ENCODE results near the gene TMEM19. TPM values are rescaled to one million over a fixed set of nuclear protein-coding genes. Genes with fewer than 3 reads are reported as not detected.

TMEM19 gene
- total RNA-seq, 1 donor from 2014 or later = 13.7 TPM

DNA sequence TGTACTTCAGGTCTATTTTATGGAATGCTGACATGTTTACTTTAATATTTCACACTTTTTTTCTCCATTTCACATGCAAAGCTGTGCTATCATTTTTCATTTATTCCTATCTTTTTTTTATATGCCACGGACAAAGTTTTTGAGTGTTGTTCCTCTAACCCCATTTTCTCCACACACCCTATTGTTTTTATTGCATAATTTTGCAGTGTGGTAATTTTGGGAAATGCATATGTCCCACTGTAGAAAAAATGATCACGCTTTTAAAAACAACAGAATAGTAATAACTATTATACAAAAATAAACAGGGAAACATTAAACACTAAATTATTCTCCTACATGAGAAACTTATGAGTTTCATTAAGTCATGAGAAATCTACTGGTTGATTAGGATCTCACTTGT is 36.5 kb upstream of the TMEM19 start:
- no peak overlapping the region for H3K27ac Mint-ChIP-seq (ENCODE audit: unreplicated experiment)
- no peak for DNase-seq
- H3K9me3 Mint-ChIP-seq (ENCODE audit: unreplicated experiment) = no peaks in the 10 kb centered on the region
- H3K36me3 Mint-ChIP-seq (ENCODE audit: unreplicated experiment) = peaks cover 2% of the 10 kb centered on the region
- no peaks in the 10 kb centered on the region for H3K4me1 Mint-ChIP-seq (ENCODE audit: low read depth, unreplicated experiment)
- TF ChIP-seq, protein P1, sequence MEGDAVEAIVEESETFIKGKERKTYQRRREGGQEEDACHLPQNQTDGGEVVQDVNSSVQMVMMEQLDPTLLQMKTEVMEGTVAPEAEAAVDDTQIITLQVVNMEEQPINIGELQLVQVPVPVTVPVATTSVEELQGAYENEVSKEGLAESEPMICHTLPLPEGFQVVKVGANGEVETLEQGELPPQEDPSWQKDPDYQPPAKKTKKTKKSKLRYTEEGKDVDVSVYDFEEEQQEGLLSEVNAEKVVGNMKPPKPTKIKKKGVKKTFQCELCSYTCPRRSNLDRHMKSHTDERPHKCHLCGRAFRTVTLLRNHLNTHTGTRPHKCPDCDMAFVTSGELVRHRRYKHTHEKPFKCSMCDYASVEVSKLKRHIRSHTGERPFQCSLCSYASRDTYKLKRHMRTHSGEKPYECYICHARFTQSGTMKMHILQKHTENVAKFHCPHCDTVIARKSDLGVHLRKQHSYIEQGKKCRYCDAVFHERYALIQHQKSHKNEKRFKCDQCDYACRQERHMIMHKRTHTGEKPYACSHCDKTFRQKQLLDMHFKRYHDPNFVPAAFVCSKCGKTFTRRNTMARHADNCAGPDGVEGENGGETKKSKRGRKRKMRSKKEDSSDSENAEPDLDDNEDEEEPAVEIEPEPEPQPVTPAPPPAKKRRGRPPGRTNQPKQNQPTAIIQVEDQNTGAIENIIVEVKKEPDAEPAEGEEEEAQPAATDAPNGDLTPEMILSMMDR (IDR thresholded peaks at IDR 0.05; ENCODE audit: partially characterized antibody, unreplicated experiment) = no peak
- H3K27me3 Mint-ChIP-seq (ENCODE audit: unreplicated experiment) = no peaks in the 10 kb centered on the region
- no peak overlapping the region for H3K4me3 Mint-ChIP-seq (ENCODE audit: unreplicated experiment)

DNA sequence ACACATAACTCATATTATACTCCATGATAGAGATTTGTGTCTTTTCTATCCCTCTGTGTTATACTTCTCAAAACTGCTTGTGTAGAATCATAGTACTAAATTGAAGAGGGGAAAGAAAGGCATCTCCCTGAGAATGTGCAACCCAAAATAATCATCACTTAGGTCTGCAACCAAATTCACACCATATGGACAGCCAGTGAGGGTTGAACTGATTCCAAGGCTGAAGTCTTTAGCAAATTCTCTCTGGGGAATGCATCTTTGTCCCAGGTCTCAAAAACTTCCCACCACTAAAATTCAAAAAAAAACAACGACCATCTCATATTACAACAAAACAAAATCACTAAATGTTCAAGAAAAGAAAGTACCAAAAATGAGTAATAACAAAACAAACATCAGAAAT is 33.2 kb upstream of the TMEM19 start:
- no peak overlapping the region for H3K27ac Mint-ChIP-seq (ENCODE audit: unreplicated experiment)
- no peaks in the 10 kb centered on the region for H3K27me3 Mint-ChIP-seq (ENCODE audit: unreplicated experiment)
- peaks cover 14% of the 10 kb centered on the region for H3K36me3 Mint-ChIP-seq (ENCODE audit: unreplicated experiment)
- H3K4me3 Mint-ChIP-seq (ENCODE audit: unreplicated experiment) = no peak overlapping the region
- H3K4me1 Mint-ChIP-seq (ENCODE audit: low read depth, unreplicated experiment) = no peaks in the 10 kb centered on the region
- no peak for DNase-seq
- TF ChIP-seq, protein P1 (IDR thresholded peaks at IDR 0.05; ENCODE audit: partially characterized antibody, unreplicated experiment) = no peak
- H3K9me3 Mint-ChIP-seq (ENCODE audit: unreplicated experiment) = no peaks in the 10 kb centered on the region

DNA sequence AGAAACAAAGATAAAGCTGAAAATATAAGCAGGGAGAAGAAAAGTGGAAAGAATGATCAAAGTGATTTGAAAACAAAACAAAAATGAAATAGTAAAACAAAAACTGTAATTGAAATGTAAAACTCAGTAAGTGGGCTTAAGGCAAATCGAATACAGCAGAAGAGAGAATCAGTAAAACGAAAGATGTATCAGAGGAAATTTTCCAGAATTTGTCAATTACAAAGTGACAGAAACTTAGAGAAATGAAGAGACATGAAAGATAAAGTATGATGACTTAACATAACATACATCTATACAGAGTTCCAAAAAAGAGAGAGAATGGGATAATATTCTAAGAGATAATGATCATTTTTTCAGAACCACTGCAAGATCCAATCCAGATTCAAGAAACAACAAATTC is 32.7 kb upstream of the TMEM19 start:
- H3K27ac Mint-ChIP-seq (ENCODE audit: unreplicated experiment) = no peak overlapping the region
- H3K27me3 Mint-ChIP-seq (ENCODE audit: unreplicated experiment) = no peaks in the 10 kb centered on the region
- H3K9me3 Mint-ChIP-seq (ENCODE audit: unreplicated experiment) = no peaks in the 10 kb centered on the region
- H3K36me3 Mint-ChIP-seq (ENCODE audit: unreplicated experiment) = peaks cover 14% of the 10 kb centered on the region
- no peak overlapping the region for H3K4me3 Mint-ChIP-seq (ENCODE audit: unreplicated experiment)
- TF ChIP-seq, protein P1 (IDR thresholded peaks at IDR 0.05; ENCODE audit: partially characterized antibody, unreplicated experiment) = no peak
- no peak for DNase-seq
- H3K4me1 Mint-ChIP-seq (ENCODE audit: low read depth, unreplicated experiment) = no peaks in the 10 kb centered on the region

DNA sequence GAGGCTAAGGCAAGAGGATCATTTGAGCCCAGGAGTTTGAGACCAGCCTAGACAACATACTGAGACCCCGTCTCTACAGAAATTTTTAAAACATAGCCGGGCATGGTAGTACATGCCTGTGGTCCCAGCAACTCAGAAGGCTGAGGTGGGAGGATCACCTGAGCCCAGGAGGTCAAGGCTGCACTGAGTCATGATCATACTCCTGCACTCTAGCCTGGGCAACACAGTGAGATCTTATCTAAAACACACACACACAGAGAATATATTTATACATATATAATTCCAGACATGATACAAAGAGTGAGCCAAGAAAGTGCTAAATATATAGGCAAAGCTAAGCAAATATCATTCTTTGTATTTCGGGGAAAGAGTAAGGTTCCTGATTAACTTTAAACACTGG is 31.7 kb upstream of the TMEM19 start:
- Mint-ChIP-seq H3K27me3 (ENCODE audit: unreplicated experiment) (no peaks in the 10 kb centered on the region), H3K4me3 (ENCODE audit: unreplicated experiment) (no peak overlapping the region), H3K27ac (ENCODE audit: unreplicated experiment) (no peak overlapping the region), H3K36me3 (ENCODE audit: unreplicated experiment) (peaks cover 20% of the 10 kb centered on the region), H3K4me1 (ENCODE audit: low read depth, unreplicated experiment) (no peaks in the 10 kb centered on the region), H3K9me3 (ENCODE audit: unreplicated experiment) (no peaks in the 10 kb centered on the region)
- TF ChIP-seq, protein P1 (IDR thresholded peaks at IDR 0.05; ENCODE audit: partially characterized antibody, unreplicated experiment) = no peak
- DNase-seq = no peak

DNA sequence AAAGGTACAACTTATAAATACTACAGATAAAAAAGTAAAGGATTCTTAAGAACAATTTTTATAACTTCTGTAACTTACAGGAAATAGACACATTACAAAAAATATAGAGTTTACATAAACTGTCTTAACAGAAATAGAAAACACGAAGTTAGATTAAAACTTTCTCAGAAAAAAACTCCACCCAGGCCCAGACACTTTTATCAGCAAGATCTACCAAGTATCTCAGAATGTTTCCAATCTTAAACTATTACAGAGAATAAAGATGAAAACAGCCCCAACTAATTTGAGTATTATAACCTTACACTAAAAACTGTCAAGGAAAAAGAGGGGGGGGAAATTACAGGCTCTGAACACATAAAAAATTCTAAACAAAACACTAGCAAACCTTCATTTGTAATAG is 30.4 kb upstream of the TMEM19 start:
- Mint-ChIP-seq H3K4me1 (ENCODE audit: low read depth, unreplicated experiment) (no peaks in the 10 kb centered on the region), H3K4me3 (ENCODE audit: unreplicated experiment) (no peak overlapping the region), H3K27ac (ENCODE audit: unreplicated experiment) (no peak overlapping the region), H3K36me3 (ENCODE audit: unreplicated experiment) (peaks cover 21% of the 10 kb centered on the region), H3K9me3 (ENCODE audit: unreplicated experiment) (no peaks in the 10 kb centered on the region), H3K27me3 (ENCODE audit: unreplicated experiment) (no peaks in the 10 kb centered on the region)
- no peak for DNase-seq
- TF ChIP-seq, protein P1 (IDR thresholded peaks at IDR 0.05; ENCODE audit: partially characterized antibody, unreplicated experiment) = no peak

Measured in glutamatergic neuron (in vitro differentiated cells).